ENCODE data around the gene LRRC30.

DNA sequence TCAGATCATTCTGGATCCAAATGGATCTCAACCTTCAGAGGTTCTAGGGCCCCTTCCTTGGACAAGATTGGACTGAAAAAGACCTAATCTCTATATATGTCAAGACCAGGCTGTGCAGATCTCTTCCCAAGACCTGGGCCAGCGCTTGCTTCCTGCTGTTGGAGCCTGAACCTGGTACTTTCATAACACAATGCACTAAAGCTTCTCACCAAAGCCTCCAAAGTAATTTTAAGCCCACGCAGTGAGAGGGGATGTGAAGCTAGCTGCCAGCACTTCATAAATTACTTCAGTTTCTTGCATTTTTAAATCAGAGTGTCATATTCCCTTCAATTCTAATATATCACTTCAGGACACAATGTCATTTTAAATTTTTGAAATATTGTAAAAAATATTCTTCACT is 50.7 kb downstream of the LRRC30 start:
- TF ChIP-seq POLR2A (IDR thresholded peaks at IDR 0.05), result no peak
- TF ChIP-seq, protein P1, sequence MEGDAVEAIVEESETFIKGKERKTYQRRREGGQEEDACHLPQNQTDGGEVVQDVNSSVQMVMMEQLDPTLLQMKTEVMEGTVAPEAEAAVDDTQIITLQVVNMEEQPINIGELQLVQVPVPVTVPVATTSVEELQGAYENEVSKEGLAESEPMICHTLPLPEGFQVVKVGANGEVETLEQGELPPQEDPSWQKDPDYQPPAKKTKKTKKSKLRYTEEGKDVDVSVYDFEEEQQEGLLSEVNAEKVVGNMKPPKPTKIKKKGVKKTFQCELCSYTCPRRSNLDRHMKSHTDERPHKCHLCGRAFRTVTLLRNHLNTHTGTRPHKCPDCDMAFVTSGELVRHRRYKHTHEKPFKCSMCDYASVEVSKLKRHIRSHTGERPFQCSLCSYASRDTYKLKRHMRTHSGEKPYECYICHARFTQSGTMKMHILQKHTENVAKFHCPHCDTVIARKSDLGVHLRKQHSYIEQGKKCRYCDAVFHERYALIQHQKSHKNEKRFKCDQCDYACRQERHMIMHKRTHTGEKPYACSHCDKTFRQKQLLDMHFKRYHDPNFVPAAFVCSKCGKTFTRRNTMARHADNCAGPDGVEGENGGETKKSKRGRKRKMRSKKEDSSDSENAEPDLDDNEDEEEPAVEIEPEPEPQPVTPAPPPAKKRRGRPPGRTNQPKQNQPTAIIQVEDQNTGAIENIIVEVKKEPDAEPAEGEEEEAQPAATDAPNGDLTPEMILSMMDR (IDR thresholded peaks at IDR 0.05), result no peak

Data from uterus (tissue), 2 donors.